Hepatocyte (in vitro differentiated cells): ENCODE data around the gene ZNF283.

Source experiments
- CTCF ChIP-seq: fragments of 200-600 bp; sonication (generic); IDR thresholded peaks from 2 replicates; pipeline ENCODE4 v1.5.1; 2016; ENCODE audit warnings: antibody characterized with exemption, mild to moderate bottlenecking; ENCODE audit not compliant: poor library complexity
- EZH2 ChIP-seq: fragments of 200-600 bp; sonication (generic); IDR thresholded peaks from 2 replicates; pipeline ENCODE4 v1.6.1; 2016; ENCODE audit warnings: antibody characterized with exemption, mild to moderate bottlenecking, borderline replicate concordance

- no peak for TF ChIP-seq CTCF
- TF ChIP-seq EZH2: no peak
These were observed 68.7 kb downstream of the ZNF283 start for GRCh38 chr19:43895727-43896308.
